H9 (cell line): ENCODE data around the gene ADCY1. TPM values are rescaled to one million over a fixed set of nuclear protein-coding genes. Genes with fewer than 3 reads are reported as not detected.

Experiments used
- DNase-seq: peaks from one replicate; pipeline ENCODE4 v3.0.0-alpha.2; 2017
- H2AFZ ChIP-seq: one replicate; pipeline ENCODE4 v1.6.1; 2013; ENCODE audit warnings: mild to moderate bottlenecking, low read length, control low read depth, moderate library complexity
- H2AK5ac ChIP-seq: 2 replicates; pipeline ENCODE4 v1.6.1; 2013; ENCODE audit warnings: low read length, control low read depth, mixed read lengths; ENCODE audit not compliant: insufficient read length
- H2BK120ac ChIP-seq: one replicate; pipeline ENCODE4 v1.6.1; 2013; ENCODE audit warnings: low read depth, mild to moderate bottlenecking, low read length, control low read depth, inconsistent platforms; ENCODE audit not compliant: poor library complexity, severe bottlenecking
- H2BK12ac ChIP-seq: 2 replicates; pipeline ENCODE4 v1.6.1; 2013; ENCODE audit warnings: low read length, control low read depth, mixed read lengths, low read depth; ENCODE audit not compliant: insufficient read length
- H2BK15ac ChIP-seq: 2 replicates; pipeline ENCODE4 v1.6.1; 2013; ENCODE audit warnings: low read depth, low read length, control low read depth
- H2BK20ac ChIP-seq: one replicate; pipeline ENCODE4 v1.6.1; 2013; ENCODE audit warnings: low read depth, mild to moderate bottlenecking, low read length, control low read depth, inconsistent platforms; ENCODE audit not compliant: poor library complexity, severe bottlenecking
- H2BK5ac ChIP-seq: 2 replicates; pipeline ENCODE4 v1.6.1; 2013; ENCODE audit warnings: low read length, control low read depth, mixed read lengths; ENCODE audit not compliant: insufficient read length
- H3K14ac ChIP-seq: 2 replicates; pipeline ENCODE4 v1.6.1; 2013; ENCODE audit warnings: low read length, control low read depth; ENCODE audit not compliant: insufficient read depth
- H3K18ac ChIP-seq: 2 replicates; pipeline ENCODE4 v1.6.1; 2013; ENCODE audit warnings: low read depth, mild to moderate bottlenecking, mixed read lengths, low read length, control low read depth; ENCODE audit not compliant: insufficient read length
- H3K23ac ChIP-seq: 2 replicates; pipeline ENCODE4 v1.6.1; 2013; ENCODE audit warnings: low read length, control low read depth, mixed read lengths, low read depth; ENCODE audit not compliant: insufficient read length
- H3K23me2 ChIP-seq: 2 replicates; pipeline ENCODE4 v1.6.1; 2013; ENCODE audit warnings: low read depth, mild to moderate bottlenecking, mixed read lengths, low read length, control low read depth; ENCODE audit not compliant: insufficient read length, poor library complexity, severe bottlenecking
- H3K27ac ChIP-seq: 2 replicates; pipeline ENCODE4 v1.5.1; 2013; ENCODE audit warnings: low read length, control low read depth, mixed read lengths, low read depth; ENCODE audit not compliant: insufficient read length
- H3K27me3 ChIP-seq: 2 replicates; pipeline ENCODE4 v1.6.1; 2013; ENCODE audit warnings: low read length, control low read depth, inconsistent platforms; ENCODE audit not compliant: insufficient read depth
- H3K4ac ChIP-seq: 2 replicates; pipeline ENCODE4 v1.6.1; 2013; ENCODE audit warnings: low read depth, mild to moderate bottlenecking, control low read depth, inconsistent platforms, low read length, moderate library complexity
- H3K4me1 ChIP-seq: 2 replicates; pipeline ENCODE4 v1.6.1; 2013; ENCODE audit warnings: low read length, control low read depth, inconsistent platforms; ENCODE audit not compliant: insufficient read depth
- H3K4me2 ChIP-seq: 2 replicates; pipeline ENCODE4 v1.6.1; 2013; ENCODE audit warnings: low read length, control low read depth, mixed read lengths; ENCODE audit not compliant: insufficient read length, insufficient read depth
- H3K56ac ChIP-seq: 2 replicates; pipeline ENCODE4 v1.6.1; 2013; ENCODE audit warnings: low read depth, mild to moderate bottlenecking, mixed read lengths, low read length, control low read depth; ENCODE audit not compliant: insufficient read length
- H3K79me1 ChIP-seq: 2 replicates; pipeline ENCODE4 v1.6.1; 2013; ENCODE audit warnings: low read depth, mild to moderate bottlenecking, moderate library complexity, low read length, control low read depth, inconsistent platforms; ENCODE audit not compliant: insufficient read depth, poor library complexity, severe bottlenecking
- H3K79me2 ChIP-seq: 2 replicates; pipeline ENCODE4 v1.6.1; 2013; ENCODE audit warnings: low read length, control low read depth, inconsistent platforms; ENCODE audit not compliant: insufficient read depth
- H3K9ac ChIP-seq: 2 replicates; pipeline ENCODE4 v1.6.1; 2013; ENCODE audit warnings: low read length, control low read depth, mixed read lengths; ENCODE audit not compliant: insufficient read length; ENCODE audit errors: extremely low read depth
- H3K9me3 ChIP-seq: one replicate; pipeline ENCODE4 v1.6.1; 2013; ENCODE audit warnings: low read depth, low read length, inconsistent platforms; ENCODE audit not compliant: control insufficient read depth
- H3T11ph ChIP-seq: one replicate; pipeline ENCODE4 v1.6.1; 2013; ENCODE audit warnings: mild to moderate bottlenecking, low read length, control low read depth, inconsistent platforms
- H4K20me1 ChIP-seq: one replicate; pipeline ENCODE4 v1.6.1; 2013; ENCODE audit not compliant: control insufficient read depth, insufficient read length, insufficient read depth
- H4K5ac ChIP-seq: 2 replicates; pipeline ENCODE4 v1.6.1; 2013; ENCODE audit warnings: low read depth, mild to moderate bottlenecking, mixed read lengths, low read length, control low read depth; ENCODE audit not compliant: insufficient read length
- H4K8ac ChIP-seq: replicated peaks from 2 replicates; pipeline ENCODE4 v1.6.1; 2013; ENCODE audit warnings: low read length, control low read depth, mixed read lengths, low read depth; ENCODE audit not compliant: insufficient read length
- H4K91ac ChIP-seq: 2 replicates; pipeline ENCODE4 v1.6.1; 2013; ENCODE audit warnings: low read depth, mild to moderate bottlenecking, moderate library complexity, mixed read lengths, low read length, control low read depth; ENCODE audit not compliant: insufficient read length
- H3K27ac Mint-ChIP-seq, 3 experiments: 2 replicates in 2 of 3; 3 replicates in 1 of 3; pipeline ENCODE4 v1.8.0; 2020 to 2021; ENCODE audit warnings: mixed read lengths in 3 of 3, mild to moderate bottlenecking in 1 of 3, moderate library complexity in 1 of 3
- H3K27me3 Mint-ChIP-seq: 2 replicates; pipeline ENCODE4 v1.8.0; 2021; ENCODE audit warnings: low read depth, mild to moderate bottlenecking, moderate library complexity, mixed read lengths
- H3K36me3 Mint-ChIP-seq, 3 experiments: 2 replicates in 2 of 3; 3 replicates in 1 of 3; pipeline ENCODE4 v1.8.0; 2020 to 2021; ENCODE audit warnings: low read depth in 3 of 3, mixed read lengths in 3 of 3; ENCODE audit not compliant: insufficient read depth in 1 of 3
- H3K4me1 Mint-ChIP-seq, 2 experiments: 2 replicates each; pipeline ENCODE4 v1.8.0; 2020; ENCODE audit warnings: mixed read lengths in 2 of 2
- H3K4me3 Mint-ChIP-seq, 2 experiments: 2 replicates in 1 of 2; 3 replicates in 1 of 2; pipeline ENCODE4 v1.8.0; 2020 to 2021; ENCODE audit warnings: mild to moderate bottlenecking in 2 of 2, mixed read lengths in 2 of 2, moderate library complexity in 1 of 2
- H3K9me3 Mint-ChIP-seq, 2 experiments: 2 replicates in 1 of 2; 3 replicates in 1 of 2; pipeline ENCODE4 v1.8.0; 2020; ENCODE audit warnings: mild to moderate bottlenecking in 2 of 2, mixed read lengths in 2 of 2, moderate library complexity in 1 of 2
- CTCF ChIP-seq: fragments of 200-600 bp; sonication (generic); conservative IDR thresholded peaks from 3 replicates; pipeline ENCODE4 v1.8.0; 2021; ENCODE audit warnings: antibody characterized with exemption, mild to moderate bottlenecking
- WGBS: extraction: QIAGEN DNeasy Blood & Tissue Kit; methylation state at CpG from one replicate; pipeline ENCODE4 v1.1.7; 2013; ENCODE audit warnings: missing lambda C conversion rate, low lambda C conversion rate, mixed read lengths; ENCODE audit not compliant: insufficient read length; ENCODE audit errors: extremely low coverage; 5-methylcytosine and 5-hydroxymethylcytosine counted together
- total RNA-seq: library from RNA; stranded (reverse); gene quantifications from 2 replicates; pipeline ENCODE4 v1.2.1, GENCODE V29; 2021

The ADCY1 gene
- total RNA-seq, 1 experiment from 2014 or later, result 21.6 TPM

GRCh38 chr7:45646996-45647825, 73.0 kb downstream of the ADCY1 start:
- Histone ChIP-seq H3K4ac (no peak overlapping the region), H3K79me2 (no peaks in the 10 kb centered on the region), H3K9ac (no peak overlapping the region), H3K79me1 (no peaks in the 10 kb centered on the region), H3K56ac (no peak overlapping the region), H2BK20ac (no peak overlapping the region), H2BK15ac (no peak overlapping the region), H3K4me1 (no peaks in the 10 kb centered on the region), H2BK120ac (no peak overlapping the region), H3K27ac (no peak overlapping the region), H2BK12ac (no peak overlapping the region), H2BK5ac (no peak overlapping the region), H4K91ac (no peak overlapping the region), H4K8ac (no peak overlapping the region), H3T11ph (no peak overlapping the region), H3K23me2 (no peaks in the 10 kb centered on the region), H2AFZ (no peak overlapping the region), H3K14ac (no peak overlapping the region), H2AK5ac (no peak overlapping the region), H3K9me3 (no peaks in the 10 kb centered on the region), H3K4me2 (no peak overlapping the region), H4K20me1 (no peaks in the 10 kb centered on the region), H3K23ac (no peak overlapping the region), H3K18ac (no peak overlapping the region), H3K27me3 (no peaks in the 10 kb centered on the region), H4K5ac (no peak overlapping the region)
- H3K4me3 Mint-ChIP-seq, result no peak overlapping the region
- WGBS, result no CpG with 5 or more reads among the region's 12 CpGs
- TF ChIP-seq CTCF, result peak; percentile 41; the same call in 2 of the 3 replicates
- H3K9me3 Mint-ChIP-seq, result no peaks in the 10 kb centered on the region
- peaks cover 4 to 6% of the 10 kb centered on the region in 2 experiments for H3K4me1 Mint-ChIP-seq
- peaks cover 4 to 18% (median 4%) of the 10 kb centered on the region in 3 experiments for H3K36me3 Mint-ChIP-seq
- H3K27me3 Mint-ChIP-seq, result no peaks in the 10 kb centered on the region
- no peak overlapping the region for H3K27ac Mint-ChIP-seq
- no peak for DNase-seq
